HG03045 (cell line): Measurements from ENCODE around the gene TM4SF20.

Experiments
- ATAC-seq: cut with Tn5 transposase; IDR thresholded peaks from one replicate; pipeline ENCODE4 v1.9.1; 2021; ENCODE audit warnings: mild to moderate bottlenecking, moderate library complexity; ENCODE audit not compliant: unreplicated experiment

The TM4SF20 gene

DNA sequence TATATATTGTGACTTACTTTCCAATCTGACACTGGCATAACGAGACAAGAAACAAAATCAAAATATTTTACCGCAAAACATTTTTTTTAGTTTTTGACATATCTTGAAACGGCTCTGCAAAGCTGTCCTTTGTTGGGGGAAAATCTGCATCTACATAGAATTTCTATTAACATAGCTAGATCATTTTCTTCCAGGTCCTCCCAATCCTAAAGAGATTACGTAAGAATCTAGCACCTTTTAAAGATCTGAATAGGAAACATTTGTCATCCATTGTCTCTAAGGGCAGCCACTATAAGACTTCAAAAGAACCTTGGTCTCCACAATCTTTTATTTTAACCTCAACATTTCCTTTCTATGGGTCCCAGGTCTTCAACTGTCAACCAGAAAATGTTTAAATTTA is 55.3 kb downstream of the TM4SF20 start:
- no peak for ATAC-seq

DNA sequence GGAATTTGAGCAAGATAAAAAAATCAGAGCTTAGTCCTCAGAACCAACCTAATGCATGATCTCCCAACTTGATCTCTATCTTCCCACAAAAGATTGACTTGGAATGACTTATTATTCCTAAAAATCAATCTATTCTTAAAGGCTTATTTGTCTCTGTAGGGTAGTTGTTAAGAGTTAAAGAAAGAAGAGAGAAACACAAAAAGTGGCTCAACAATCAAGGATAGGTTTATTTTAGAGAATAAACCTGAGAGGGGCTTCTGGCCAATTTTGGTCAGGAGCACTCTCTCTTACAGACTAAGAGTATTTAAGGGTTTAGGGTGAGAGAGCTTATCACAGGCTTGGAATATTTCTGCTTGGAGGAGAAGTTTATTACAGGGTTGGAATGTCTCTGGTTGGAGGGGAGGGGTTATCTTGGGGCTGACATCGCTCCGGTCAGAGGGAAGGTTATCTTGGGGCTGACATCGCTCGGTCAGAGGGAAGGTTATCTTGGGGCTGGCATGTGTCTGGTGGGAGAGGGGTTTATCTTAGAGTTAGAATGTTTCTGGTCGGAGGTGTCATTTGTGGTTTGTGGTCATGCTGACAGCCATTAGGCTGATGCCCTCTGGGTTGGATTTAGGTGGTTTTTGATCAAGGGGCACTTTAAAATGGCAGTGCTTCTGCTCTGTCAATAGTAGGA is 56.4 kb downstream of the TM4SF20 start:
- no peak for ATAC-seq

- ATAC-seq, result no peak
These were observed 58.6 kb downstream of the TM4SF20 start for GRCh38 chr2:227320305-227321094.

DNA sequence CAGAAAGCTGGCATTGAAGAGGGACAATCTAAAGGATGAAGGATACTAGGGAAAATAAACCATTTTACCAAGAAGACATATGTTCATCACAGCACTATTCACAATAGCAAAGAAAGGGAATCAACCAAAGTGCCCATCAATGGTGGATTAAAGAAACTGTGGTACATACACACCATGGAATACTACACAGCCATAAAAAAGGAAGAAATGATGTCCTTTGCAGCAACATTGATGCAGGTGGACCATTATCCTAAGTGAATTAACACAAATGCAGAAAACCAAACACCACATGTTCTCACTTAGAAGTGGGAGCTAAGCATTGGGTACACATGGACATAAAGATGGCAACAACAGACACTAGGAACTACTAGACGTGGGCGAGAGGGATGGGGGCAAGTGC is 61.3 kb downstream of the TM4SF20 start:
- ATAC-seq, result no peak

DNA sequence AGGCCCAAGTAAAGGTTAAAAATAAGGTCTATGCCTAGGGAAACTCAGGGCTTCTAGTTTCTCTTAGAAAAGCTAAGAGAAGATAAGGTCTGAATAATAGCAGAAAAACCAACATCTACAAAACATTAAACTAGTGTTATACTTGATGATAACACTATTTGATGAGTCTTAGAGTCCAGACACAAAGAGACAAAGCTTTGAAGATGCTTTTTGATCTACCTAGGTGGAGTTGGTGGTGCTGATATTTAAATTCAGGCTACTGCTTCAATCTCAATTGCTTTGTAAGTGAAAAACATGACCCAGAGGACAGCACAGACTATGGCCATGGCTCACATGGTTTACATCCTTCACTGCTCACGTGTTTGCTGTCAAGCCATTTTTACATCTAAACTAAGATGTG is 65.8 kb downstream of the TM4SF20 start:
- ATAC-seq, result no peak

- ATAC-seq, result no peak
These were observed 66.5 kb downstream of the TM4SF20 start for GRCh38 chr2:227312579-227312978.
